Measurements from ENCODE around the gene FAM107B. TPM values are rescaled to one million over a fixed set of nuclear protein-coding genes. Genes with fewer than 3 reads are reported as not detected.

FAM107B gene
- total RNA-seq, 6 experiments from 2014 or later, result 18.7 to 43.8 (median 40.0) TPM

GRCh38 chr10:14736043-14736442 lies 38.7 kb downstream of the FAM107B start:
- no peak for DNase-seq
- no peaks in the 10 kb centered on the region for H3K9me3 Mint-ChIP-seq
- H3K36me3 Mint-ChIP-seq (ENCODE audit: low read depth), result no peaks in the 10 kb centered on the region
- H3K4me3 Mint-ChIP-seq, result no peak overlapping the region
- no peak for TF ChIP-seq CTCF (IDR thresholded peaks at IDR 0.05)
- peaks cover 13% of the 10 kb centered on the region for H3K27me3 Mint-ChIP-seq (ENCODE audit: insufficient read depth)
- no peak overlapping the region for H3K27ac Mint-ChIP-seq
- H3K4me1 Mint-ChIP-seq (ENCODE audit: low read depth), result peaks cover 18% of the 10 kb centered on the region

- TF ChIP-seq CTCF (IDR thresholded peaks at IDR 0.05), result no peak
- Mint-ChIP-seq H3K36me3 (ENCODE audit: low read depth) (no peaks in the 10 kb centered on the region), H3K9me3 (no peaks in the 10 kb centered on the region), H3K4me1 (ENCODE audit: low read depth) (peaks cover 10% of the 10 kb centered on the region), H3K27me3 (ENCODE audit: insufficient read depth) (peaks cover 17% of the 10 kb centered on the region), H3K4me3 (no peak overlapping the region), H3K27ac (no peak overlapping the region)
- DNase-seq, result no peak
Observed at GRCh38 chr10:14731875-14732512, 42.7 kb downstream of the FAM107B start.

GRCh38 chr10:14728346-14728745 lies 46.4 kb downstream of the FAM107B start:
- Mint-ChIP-seq H3K27ac (no peak overlapping the region), H3K36me3 (ENCODE audit: low read depth) (no peaks in the 10 kb centered on the region), H3K4me3 (no peak overlapping the region), H3K9me3 (no peaks in the 10 kb centered on the region), H3K27me3 (ENCODE audit: insufficient read depth) (peaks cover 38% of the 10 kb centered on the region), H3K4me1 (ENCODE audit: low read depth) (no peaks in the 10 kb centered on the region)
- no peak for DNase-seq
- TF ChIP-seq CTCF (IDR thresholded peaks at IDR 0.05), result no peak

GRCh38 chr10:14727924-14728323 lies 46.8 kb downstream of the FAM107B start:
- no peaks in the 10 kb centered on the region for H3K9me3 Mint-ChIP-seq
- no peaks in the 10 kb centered on the region for H3K4me1 Mint-ChIP-seq (ENCODE audit: low read depth)
- no peaks in the 10 kb centered on the region for H3K36me3 Mint-ChIP-seq (ENCODE audit: low read depth)
- H3K4me3 Mint-ChIP-seq, result no peak overlapping the region
- DNase-seq, result no peak
- peaks cover 42% of the 10 kb centered on the region for H3K27me3 Mint-ChIP-seq (ENCODE audit: insufficient read depth)
- H3K27ac Mint-ChIP-seq, result no peak overlapping the region
- TF ChIP-seq CTCF (IDR thresholded peaks at IDR 0.05), result no peak

GRCh38 chr10:14727465-14727864 lies 47.2 kb downstream of the FAM107B start:
- TF ChIP-seq CTCF (IDR thresholded peaks at IDR 0.05), result no peak
- peaks cover 43% of the 10 kb centered on the region for H3K27me3 Mint-ChIP-seq (ENCODE audit: insufficient read depth)
- no peak for DNase-seq

More at GRCh38 chr10:14727465-14727864, 47.2 kb downstream of the FAM107B start:
- Mint-ChIP-seq H3K27ac (no peak overlapping the region), H3K36me3 (ENCODE audit: low read depth) (no peaks in the 10 kb centered on the region), H3K9me3 (no peaks in the 10 kb centered on the region), H3K4me1 (ENCODE audit: low read depth) (no peaks in the 10 kb centered on the region), H3K4me3 (no peak overlapping the region)
